Putamen (tissue), 1 donor: ENCODE data around the gene NTN5.
"Not testable (repeated sequence)": the region's sequence is repeated elsewhere in the genome, so short reads cannot be mapped to it uniquely, and the experiment has no call there.

Source experiments
- DNase-seq: peaks from one replicate; pipeline ENCODE4 v3.0.0-alpha.2; 2016; ENCODE audit warnings: low spot score

Gene NTN5

DNA sequence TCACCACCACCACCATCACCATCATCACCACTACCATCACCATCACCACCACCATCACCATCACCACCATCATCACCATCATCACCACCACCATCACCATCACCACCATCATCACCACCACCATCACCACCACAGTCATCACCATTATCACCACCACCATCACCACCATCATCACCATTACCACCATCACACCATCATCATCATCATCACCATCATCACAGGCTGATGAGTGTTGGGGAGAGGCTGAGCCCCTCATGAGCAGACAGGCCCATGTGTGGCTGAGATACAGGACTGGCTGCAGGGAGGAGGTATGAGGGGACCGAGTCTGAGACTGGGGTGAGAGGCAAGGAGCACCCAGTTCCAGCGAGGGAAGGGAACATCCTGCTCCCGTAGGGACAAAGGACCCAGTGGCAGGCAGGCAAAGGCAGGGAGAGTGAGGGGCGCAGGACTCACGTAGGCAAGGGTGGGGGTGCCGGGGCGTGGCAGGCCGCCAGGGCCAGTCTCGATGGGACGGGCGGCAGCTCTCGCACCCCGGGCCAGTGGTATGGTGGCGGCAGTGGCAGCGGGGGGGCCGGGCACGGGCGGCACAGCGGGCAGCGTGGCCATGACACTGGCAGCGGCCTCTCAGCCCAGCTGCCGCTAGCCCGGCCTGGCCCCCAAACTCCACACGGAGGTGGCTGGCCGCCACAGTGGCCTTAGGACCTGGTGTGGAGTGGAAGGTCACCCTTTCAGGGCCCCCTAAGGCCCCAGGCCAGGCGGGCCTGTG, 2.7 kb downstream of the NTN5 start:
- DNase-seq = no peak

GRCh38 chr19:48668761-48669160, 4.1 kb downstream of the NTN5 start:
- DNase-seq = no peak

GRCh38 chr19:48668332-48668731, 4.5 kb downstream of the NTN5 start:
- DNase-seq = no peak

DNA sequence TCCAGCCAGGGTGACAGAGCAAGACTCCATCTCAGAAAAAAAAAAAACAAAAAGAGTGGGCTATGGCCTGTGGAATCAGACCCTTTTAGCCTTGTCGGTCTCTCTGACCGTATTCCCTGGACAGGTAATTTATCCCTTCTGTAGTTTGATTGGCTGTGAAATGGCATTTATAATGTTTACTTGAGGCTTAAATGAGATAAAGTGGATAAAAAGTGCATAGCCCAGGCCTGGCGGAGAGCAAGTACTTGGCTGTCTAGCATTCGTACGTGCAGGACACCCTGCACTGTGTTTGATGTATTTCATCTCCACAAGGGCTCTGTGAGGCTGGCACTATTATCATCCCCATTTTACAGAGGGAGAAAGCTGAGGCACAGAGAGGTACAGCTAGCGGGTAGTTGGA, 7.0 kb downstream of the NTN5 start:
- DNase-seq = no peak

- DNase-seq = no peak
These were observed 8.3 kb downstream of the NTN5 start for GRCh38 chr19:48664476-48664875.

DNA sequence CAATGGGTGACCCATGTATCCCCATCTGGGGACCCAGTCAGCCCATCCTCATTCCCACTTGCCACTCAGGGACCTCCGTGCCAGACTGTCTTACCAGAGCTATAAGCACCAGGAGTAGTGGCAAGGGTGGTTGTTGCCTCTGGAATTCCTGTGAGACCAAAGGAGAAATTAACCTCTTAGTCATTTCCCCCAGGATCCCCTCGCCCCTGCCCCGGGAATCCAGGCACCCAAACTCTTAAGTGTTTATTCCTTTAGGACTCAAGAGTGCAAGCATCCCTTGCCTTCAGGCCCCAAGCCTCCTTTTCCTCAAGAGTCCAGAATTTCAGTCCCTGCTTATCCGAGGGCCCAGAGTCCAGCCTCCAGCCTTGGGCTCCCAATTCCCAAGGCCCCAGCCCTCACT, 9.2 kb downstream of the NTN5 start:
- no peak for DNase-seq

DNA sequence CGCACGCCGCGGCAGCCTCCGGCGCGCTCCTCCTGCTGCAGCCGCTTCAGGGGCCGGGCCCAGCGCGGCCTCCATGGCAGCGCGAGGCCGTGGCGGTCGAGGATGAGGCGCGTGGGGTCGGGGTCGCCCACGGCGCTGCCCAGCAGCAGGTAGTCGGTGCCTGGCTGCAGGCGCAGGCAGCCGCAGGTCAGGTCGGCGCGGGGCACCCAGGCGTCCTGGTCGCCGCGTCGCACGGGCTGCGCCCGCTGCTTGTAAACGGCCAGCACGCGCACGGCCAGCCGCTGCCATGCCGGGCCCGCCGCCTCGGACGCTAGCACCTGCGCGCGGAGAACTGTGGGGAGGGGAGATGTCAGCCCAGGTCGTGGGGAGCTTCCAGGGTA, 11.1 kb downstream of the NTN5 start:
- no peak for DNase-seq

- peak; percentile 83 for DNase-seq
These were observed 11.7 kb downstream of the NTN5 start for GRCh38 chr19:48660852-48661710.

DNA sequence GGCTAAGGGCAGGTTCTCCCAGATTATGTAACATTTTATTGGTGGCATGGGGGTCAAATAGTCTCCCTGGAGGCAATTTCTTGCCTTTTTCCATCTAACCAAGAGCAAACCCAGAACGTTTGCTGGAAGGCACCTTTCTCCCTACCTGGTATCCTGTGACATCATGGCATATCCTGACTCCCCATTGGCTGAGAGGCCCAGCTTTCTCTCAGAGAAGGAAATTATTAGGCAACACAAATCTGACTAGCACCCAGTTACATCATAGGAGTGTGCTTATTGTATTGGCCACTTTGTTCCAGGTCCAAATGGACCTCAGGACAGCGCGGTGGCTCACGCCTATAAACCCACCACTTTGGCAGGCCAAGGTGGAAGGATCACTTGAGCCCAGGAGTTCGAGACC, 13.0 kb downstream of the NTN5 start:
- no peak for DNase-seq

- DNase-seq = no peak
These were observed 14.3 kb downstream of the NTN5 start for GRCh38 chr19:48658483-48658882.

DNA sequence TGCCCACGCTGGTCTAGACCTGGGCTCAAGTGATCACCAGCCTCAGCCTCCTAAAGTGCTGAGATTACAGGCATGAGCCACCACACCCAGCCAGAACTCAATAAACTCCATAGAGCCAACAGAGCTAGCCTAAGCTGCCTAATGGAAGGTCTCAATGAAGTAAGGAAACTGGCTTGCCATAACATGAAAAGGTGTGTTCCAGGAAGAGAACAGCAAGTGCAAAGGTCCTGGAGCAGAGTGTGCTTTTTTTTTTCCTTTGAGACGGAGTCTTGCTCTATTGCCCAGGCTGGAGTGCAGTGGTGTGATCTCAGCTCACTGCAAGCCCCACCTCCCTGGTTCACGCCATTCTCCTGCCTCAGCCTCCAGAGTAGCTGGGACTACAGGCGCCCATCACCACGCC, 15.0 kb downstream of the NTN5 start:
- not testable (repeated sequence) for DNase-seq

DNA sequence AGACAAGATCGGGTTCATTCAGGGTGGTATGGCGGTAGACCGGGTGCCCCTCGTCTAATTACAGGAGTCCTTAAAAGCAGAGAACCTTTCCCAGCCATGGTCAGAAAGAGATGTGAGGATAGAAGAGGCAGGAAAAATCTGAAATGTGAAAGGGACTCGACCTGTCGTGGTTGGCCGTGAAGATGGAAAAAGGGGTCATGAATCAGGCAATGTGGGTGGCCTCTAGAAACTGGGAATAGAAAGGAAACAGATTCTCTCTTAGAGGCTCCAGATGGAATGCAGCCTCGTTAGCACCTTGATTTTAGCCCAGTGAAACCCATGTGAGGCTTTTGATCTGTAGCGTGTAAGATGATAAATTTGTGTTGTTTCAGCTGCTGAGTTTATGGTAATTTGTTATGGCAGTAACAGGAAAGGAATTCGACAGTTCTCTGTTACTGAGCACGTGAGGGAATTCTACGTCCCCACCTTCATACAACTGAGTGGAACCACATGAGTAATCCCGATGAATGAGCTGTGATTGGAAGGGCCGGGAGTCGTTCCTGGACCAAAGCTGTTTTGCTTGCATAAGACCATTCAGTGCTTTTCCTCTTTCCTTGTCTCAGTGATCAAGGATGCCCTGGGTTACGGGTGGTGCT, 15.9 kb downstream of the NTN5 start:
- DNase-seq = no peak

GRCh38 chr19:48654299-48655059, 18.3 kb downstream of the NTN5 start:
- DNase-seq = no peak

DNA sequence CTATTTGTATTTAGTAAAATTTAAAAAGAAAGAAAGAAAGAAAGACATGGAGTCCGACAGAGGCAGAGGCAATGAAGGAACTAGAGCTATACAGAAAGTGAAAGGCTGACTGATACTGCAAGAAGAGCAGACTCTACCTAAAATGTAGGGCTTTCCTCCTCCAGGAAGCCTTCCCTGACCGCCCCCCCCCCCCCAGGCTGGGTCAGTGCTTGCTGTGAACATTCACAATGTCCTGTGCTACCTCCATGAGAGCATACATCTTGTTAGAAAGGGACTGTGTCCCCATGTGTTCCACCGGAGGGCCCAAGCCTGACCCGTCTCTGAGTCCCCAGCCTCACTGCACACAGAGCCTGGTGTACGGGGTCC, 21.2 kb downstream of the NTN5 start:
- DNase-seq = no peak

DNA sequence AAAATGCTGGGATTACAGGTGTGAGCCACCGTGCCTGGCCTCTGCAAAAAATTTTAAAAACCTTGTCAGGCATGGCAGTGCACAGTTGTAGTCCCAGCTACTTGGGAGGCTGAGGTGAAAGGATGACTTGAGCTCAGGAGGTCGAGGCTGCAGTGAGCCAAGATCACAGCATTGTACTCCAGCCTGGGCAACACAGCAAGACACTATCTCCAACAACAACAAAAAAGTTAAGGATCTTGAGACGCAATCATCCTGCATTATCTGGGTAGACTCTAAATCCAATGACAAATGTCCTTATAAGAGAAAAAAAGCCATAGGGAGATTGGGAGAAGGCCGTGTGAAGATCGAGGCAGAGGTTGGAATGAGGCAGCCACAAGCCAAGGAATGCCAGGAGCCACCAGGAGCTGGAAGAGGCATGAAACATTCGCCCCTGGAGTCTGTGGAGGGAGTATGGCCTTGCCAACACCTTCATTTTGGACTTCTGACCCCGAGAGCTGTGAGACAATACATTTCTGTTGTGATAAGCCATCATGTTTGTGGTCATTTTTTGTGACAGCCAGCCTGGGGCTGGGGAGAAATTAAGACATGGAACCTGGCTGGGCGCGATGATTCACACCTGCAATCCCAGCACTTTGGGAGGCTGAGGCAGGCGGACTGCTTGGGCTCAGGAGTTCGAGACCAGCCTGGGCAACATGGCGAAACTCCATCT, 21.7 kb downstream of the NTN5 start:
- DNase-seq = no peak

- DNase-seq = no peak
These were observed 24.7 kb downstream of the NTN5 start for GRCh38 chr19:48648134-48648533.

GRCh38 chr19:48646722-48647216, 26.0 kb downstream of the NTN5 start:
- no peak for DNase-seq

- DNase-seq = peak; percentile 91
These were observed 26.7 kb downstream of the NTN5 start, which contains the start of gene CA11 for GRCh38 chr19:48646001-48646721. TSS of gene CA11 (minus strand) at chr19:48646187. CDS start at chr19:48645632, 555 bp downstream.

DNA sequence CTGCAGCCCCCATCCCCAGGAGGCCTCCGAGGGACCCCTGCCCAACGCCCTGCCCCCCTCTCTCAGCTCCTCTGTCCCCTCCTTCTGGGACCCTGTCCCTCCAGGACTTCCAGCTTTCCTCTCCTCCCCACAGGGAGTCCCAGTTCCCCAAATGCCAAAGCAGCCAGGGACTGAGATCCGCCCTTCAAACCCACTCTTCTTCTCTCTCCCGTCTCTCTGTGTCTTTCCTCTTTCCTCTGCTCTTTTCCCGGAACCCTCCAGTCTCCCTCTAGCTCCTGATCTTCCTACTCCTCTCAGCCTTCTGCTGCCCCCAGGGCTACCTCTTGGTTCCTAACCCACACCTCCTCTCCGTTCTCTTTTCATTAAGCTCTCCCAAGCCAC, 27.2 kb downstream of the NTN5 start:
- no peak for DNase-seq

DNA sequence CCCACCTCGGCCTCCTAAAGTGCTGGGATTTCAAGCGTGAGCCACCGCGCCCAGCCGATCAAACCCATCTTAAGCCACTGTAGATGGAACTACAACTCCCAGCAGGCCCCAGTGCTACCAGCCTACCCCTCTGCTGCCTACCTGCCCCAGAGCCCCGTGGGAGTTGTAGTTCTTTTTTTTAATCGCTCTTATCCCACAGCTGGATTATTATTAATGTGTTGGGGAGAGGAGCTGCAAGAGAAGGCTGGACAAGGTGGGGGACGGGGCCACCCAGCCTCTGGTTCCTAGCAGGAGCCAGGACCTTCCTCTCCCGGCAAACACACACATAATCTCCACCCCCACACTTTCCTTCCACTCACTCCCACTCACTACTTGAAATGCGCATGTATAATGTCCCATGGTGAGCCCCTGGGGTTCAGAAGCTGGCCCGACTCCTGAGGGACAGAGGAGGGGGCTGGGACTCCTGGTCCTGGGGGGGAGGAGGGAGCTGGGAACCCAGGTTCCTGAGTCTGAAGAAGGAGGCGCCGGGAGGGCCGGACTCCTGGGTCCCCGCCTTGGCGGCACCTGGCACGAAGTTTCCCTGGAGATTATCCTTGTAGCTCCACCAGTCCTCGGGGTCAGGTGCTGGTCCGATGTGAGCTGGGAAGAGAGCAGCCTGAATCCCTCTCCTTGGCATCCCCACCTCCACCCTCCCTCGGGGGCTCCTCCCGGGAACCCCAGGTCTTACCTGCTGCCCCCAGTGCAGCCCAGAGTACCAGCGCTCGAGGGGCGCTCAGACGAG, 27.8 kb downstream of the NTN5 start:
- DNase-seq = peak; percentile 87
